Astrocyte (in vitro differentiated cells and primary cell): Measurements from ENCODE around the gene GBE1. TPM values are rescaled to one million over a fixed set of nuclear protein-coding genes. Genes with fewer than 3 reads are reported as not detected.
A peak's percentile ranks its signal among the peaks of the same experiment; 100 is the strongest.

Experiments used
- DNase-seq: peaks from one replicate; pipeline ENCODE4 v3.0.0-alpha.2; 2010; ENCODE audit warnings: low read depth
- FAIRE-seq: peaks from 2 replicates; lab custom pipeline; 2011; peaks lifted over from hg19 to GRCh38; lab: Jason Lieb, UNC
- H2AFZ ChIP-seq: 2 replicates; pipeline ENCODE4 v1.6.0; 2012; ENCODE audit warnings: low read depth, low read length, inconsistent platforms
- H3K27ac ChIP-seq: 2 replicates; pipeline ENCODE4 v1.5.1; 2011; ENCODE audit warnings: low read depth, low read length, inconsistent platforms
- H3K27me3 ChIP-seq: 2 replicates; pipeline ENCODE4 v1.6.0; 2011; ENCODE audit warnings: low read length, inconsistent platforms; ENCODE audit not compliant: insufficient read depth
- H3K36me3 ChIP-seq: 2 replicates; pipeline ENCODE4 v1.5.1; 2011; ENCODE audit warnings: low read length, inconsistent platforms; ENCODE audit not compliant: insufficient read depth
- H3K4me1 ChIP-seq: 2 replicates; pipeline ENCODE4 v1.5.1; 2011; ENCODE audit warnings: low read length, inconsistent platforms; ENCODE audit not compliant: insufficient read depth
- H3K4me2 ChIP-seq: 2 replicates; pipeline ENCODE4 v1.6.0; 2012; ENCODE audit warnings: low read length, inconsistent platforms
- H3K4me3 ChIP-seq: 2 replicates; pipeline ENCODE4 v1.5.1; 2011; ENCODE audit warnings: low read depth, mild to moderate bottlenecking, low read length, inconsistent platforms; ENCODE audit not compliant: insufficient read depth
- H3K79me2 ChIP-seq: 2 replicates; pipeline ENCODE4 v1.6.0; 2012; ENCODE audit warnings: mild to moderate bottlenecking, low read length, inconsistent platforms; ENCODE audit not compliant: insufficient read depth
- H3K9ac ChIP-seq: 2 replicates; pipeline ENCODE4 v1.6.0; 2012; ENCODE audit warnings: mild to moderate bottlenecking, low read length, inconsistent platforms
- H3K9me3 ChIP-seq: 2 replicates; pipeline ENCODE4 v1.5.1; 2012; ENCODE audit warnings: low read depth, mild to moderate bottlenecking, low read length, inconsistent platforms; ENCODE audit not compliant: insufficient read depth
- H4K20me1 ChIP-seq: 2 replicates; pipeline ENCODE4 v1.6.0; 2012; ENCODE audit warnings: low read length, inconsistent platforms; ENCODE audit not compliant: insufficient read depth
- H3K27ac Mint-ChIP-seq: one replicate; pipeline ENCODE4 v1.8.0; 2021; ENCODE audit warnings: mild to moderate bottlenecking, mixed read lengths; ENCODE audit not compliant: unreplicated experiment
- H3K27me3 Mint-ChIP-seq: one replicate; pipeline ENCODE4 v1.8.0; 2021; ENCODE audit warnings: low read depth, mixed read lengths; ENCODE audit not compliant: unreplicated experiment
- H3K36me3 Mint-ChIP-seq: one replicate; pipeline ENCODE4 v1.8.0; 2021; ENCODE audit warnings: low read depth, mixed read lengths; ENCODE audit not compliant: unreplicated experiment
- H3K4me1 Mint-ChIP-seq: one replicate; pipeline ENCODE4 v1.8.0; 2021; ENCODE audit warnings: low read depth, mixed read lengths; ENCODE audit not compliant: unreplicated experiment
- H3K4me3 Mint-ChIP-seq: one replicate; pipeline ENCODE4 v1.8.0; 2021; ENCODE audit warnings: mild to moderate bottlenecking, moderate library complexity, mixed read lengths; ENCODE audit not compliant: unreplicated experiment
- H3K9me3 Mint-ChIP-seq: one replicate; pipeline ENCODE4 v1.8.0; 2021; ENCODE audit warnings: mild to moderate bottlenecking, mixed read lengths; ENCODE audit not compliant: unreplicated experiment
- EZH2 ChIP-seq: IDR thresholded peaks from 2 replicates; pipeline ENCODE4 v1.6.1; 2012; ENCODE audit warnings: mild to moderate bottlenecking, low read length, inconsistent platforms; ENCODE audit not compliant: insufficient read depth
- total RNA-seq: library from RNA; stranded (reverse); gene quantifications from 2 replicates; pipeline ENCODE4 v1.2.1, GENCODE V29; 2021
- TF ChIP-seq, protein P1 (sequence below): IDR thresholded peaks from 2 replicates; pipeline ENCODE4 v1.5.1; 2011; ENCODE audit warnings: low read depth, mild to moderate bottlenecking, inconsistent platforms, low read length, moderate library complexity; ENCODE audit not compliant: insufficient read depth

The GBE1 gene
- total RNA-seq, 1 donor from 2014 or later, result 58.6 TPM

DNA sequence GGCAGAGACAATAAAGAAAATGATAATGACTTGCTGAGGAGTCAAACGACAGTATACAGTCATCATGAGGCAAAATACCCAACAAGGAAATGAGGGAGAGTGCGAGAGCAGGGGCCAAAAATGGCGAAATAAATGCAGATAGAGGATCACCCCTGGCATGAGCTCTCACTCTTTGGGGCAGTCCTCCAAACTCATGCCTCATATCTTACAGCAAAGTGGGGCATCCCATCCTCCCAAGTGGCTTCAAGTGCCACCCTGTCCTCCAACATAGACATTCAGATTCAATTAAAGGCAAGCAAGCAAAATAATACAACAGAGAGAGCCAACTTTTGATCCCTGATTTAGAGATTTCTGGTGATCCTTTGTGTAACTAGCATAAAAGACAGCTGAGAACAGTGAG lies 278.4 kb downstream of the GBE1 start:
- Histone ChIP-seq H3K79me2 (no peaks in the 10 kb centered on the region), H3K9ac (no peak overlapping the region), H3K27ac (no peak overlapping the region), H2AFZ (no peak overlapping the region), H4K20me1 (no peaks in the 10 kb centered on the region), H3K36me3 (no peaks in the 10 kb centered on the region), H3K4me2 (no peak overlapping the region), H3K9me3 (no peaks in the 10 kb centered on the region), H3K4me1 (peaks cover 6% of the 10 kb centered on the region), H3K4me3 (no peak overlapping the region), H3K27me3 (no peaks in the 10 kb centered on the region)
- Mint-ChIP-seq H3K4me1 (peaks cover 20% of the 10 kb centered on the region), H3K27ac (no peak overlapping the region), H3K36me3 (peaks cover 2% of the 10 kb centered on the region), H3K4me3 (no peak overlapping the region), H3K9me3 (peaks cover 2% of the 10 kb centered on the region), H3K27me3 (no peaks in the 10 kb centered on the region)
- FAIRE-seq (no peak), DNase-seq (no peak)
- no peak for TF ChIP-seq EZH2
- TF ChIP-seq, protein P1, sequence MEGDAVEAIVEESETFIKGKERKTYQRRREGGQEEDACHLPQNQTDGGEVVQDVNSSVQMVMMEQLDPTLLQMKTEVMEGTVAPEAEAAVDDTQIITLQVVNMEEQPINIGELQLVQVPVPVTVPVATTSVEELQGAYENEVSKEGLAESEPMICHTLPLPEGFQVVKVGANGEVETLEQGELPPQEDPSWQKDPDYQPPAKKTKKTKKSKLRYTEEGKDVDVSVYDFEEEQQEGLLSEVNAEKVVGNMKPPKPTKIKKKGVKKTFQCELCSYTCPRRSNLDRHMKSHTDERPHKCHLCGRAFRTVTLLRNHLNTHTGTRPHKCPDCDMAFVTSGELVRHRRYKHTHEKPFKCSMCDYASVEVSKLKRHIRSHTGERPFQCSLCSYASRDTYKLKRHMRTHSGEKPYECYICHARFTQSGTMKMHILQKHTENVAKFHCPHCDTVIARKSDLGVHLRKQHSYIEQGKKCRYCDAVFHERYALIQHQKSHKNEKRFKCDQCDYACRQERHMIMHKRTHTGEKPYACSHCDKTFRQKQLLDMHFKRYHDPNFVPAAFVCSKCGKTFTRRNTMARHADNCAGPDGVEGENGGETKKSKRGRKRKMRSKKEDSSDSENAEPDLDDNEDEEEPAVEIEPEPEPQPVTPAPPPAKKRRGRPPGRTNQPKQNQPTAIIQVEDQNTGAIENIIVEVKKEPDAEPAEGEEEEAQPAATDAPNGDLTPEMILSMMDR, result no peak

DNA sequence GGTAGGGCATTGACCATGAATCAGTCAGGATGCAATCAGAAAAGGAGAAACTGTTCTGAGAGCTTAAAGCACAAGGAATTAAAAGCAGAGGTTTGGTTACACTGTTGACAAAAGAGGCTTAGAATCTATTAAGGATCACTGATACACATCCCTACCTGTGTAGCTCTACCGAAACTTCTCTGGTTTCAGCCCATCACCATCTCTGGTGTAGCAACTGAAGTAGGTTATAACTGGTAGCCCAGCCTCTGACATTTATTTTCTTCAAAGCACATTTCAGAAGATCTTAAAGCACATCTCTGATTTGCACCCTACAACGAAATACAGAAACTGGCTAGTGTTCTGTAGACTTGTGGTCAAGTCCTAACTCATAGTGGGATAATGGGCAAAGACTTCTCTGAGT lies 283.7 kb downstream of the GBE1 start:
- no peaks in the 10 kb centered on the region for H3K79me2 ChIP-seq
- no peak overlapping the region for H3K9ac ChIP-seq
- H3K9me3 Mint-ChIP-seq, result no peaks in the 10 kb centered on the region
- DNase-seq (no peak), FAIRE-seq (no peak)
- H4K20me1 ChIP-seq, result no peaks in the 10 kb centered on the region
- H3K4me3 Mint-ChIP-seq, result no peak overlapping the region
- H3K4me2 ChIP-seq, result no peak overlapping the region
- no peaks in the 10 kb centered on the region for H3K36me3 Mint-ChIP-seq
- H3K27ac Mint-ChIP-seq, result no peak overlapping the region
- H3K27me3 Mint-ChIP-seq, result no peaks in the 10 kb centered on the region
- peaks cover 1% of the 10 kb centered on the region for H3K4me1 Mint-ChIP-seq
- no peak overlapping the region for H2AFZ ChIP-seq
- no peaks in the 10 kb centered on the region for H3K4me1 ChIP-seq
- H3K4me3 ChIP-seq, result no peak overlapping the region
- no peaks in the 10 kb centered on the region for H3K9me3 ChIP-seq
- no peaks in the 10 kb centered on the region for H3K36me3 ChIP-seq
- TF ChIP-seq, protein P1, result no peak
- no peak for TF ChIP-seq EZH2
- H3K27ac ChIP-seq, result no peak overlapping the region
- no peaks in the 10 kb centered on the region for H3K27me3 ChIP-seq

DNA sequence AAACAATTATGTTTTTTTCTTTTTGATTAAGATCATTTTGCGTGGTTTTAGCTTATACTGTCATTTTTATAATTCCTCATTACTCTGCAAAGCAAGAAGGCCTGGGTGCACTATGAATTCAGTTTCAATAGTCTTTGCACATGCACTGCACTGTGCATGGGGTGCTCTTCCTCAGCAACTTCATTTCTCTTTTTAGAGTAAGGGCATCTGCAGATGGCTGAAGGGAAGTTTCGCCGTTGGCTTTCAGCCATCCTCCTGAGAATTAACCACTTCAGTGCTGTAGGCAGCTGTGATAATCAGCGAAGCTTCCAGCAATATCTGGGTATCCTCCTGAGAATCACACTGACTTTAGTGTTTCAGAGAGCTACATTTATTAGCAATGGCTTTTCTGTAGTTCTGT lies 284.8 kb downstream of the GBE1 start:
- H3K4me3 Mint-ChIP-seq, result no peak overlapping the region
- FAIRE-seq, result peak; percentile 26
- no peak for DNase-seq

More for the DNA sequence above, 284.8 kb downstream of the GBE1 start:
- H3K27ac ChIP-seq, result no peak overlapping the region
- H2AFZ ChIP-seq, result no peak overlapping the region
- no peaks in the 10 kb centered on the region for H3K4me1 ChIP-seq
- Mint-ChIP-seq H3K27ac (no peak overlapping the region), H3K4me1 (peaks cover under 1% of the 10 kb centered on the region), H3K9me3 (no peaks in the 10 kb centered on the region), H3K36me3 (no peaks in the 10 kb centered on the region), H3K27me3 (no peaks in the 10 kb centered on the region)
- H3K4me2 ChIP-seq, result no peak overlapping the region
- no peak overlapping the region for H3K9ac ChIP-seq
- no peak overlapping the region for H3K4me3 ChIP-seq
- no peaks in the 10 kb centered on the region for H3K9me3 ChIP-seq
- no peaks in the 10 kb centered on the region for H3K36me3 ChIP-seq
- no peaks in the 10 kb centered on the region for H4K20me1 ChIP-seq
- H3K79me2 ChIP-seq, result no peaks in the 10 kb centered on the region
- H3K27me3 ChIP-seq, result no peaks in the 10 kb centered on the region
- TF ChIP-seq, protein P1, result no peak
- TF ChIP-seq EZH2, result no peak
